Retina (tissue), 1 donor: Measurements from ENCODE around the gene ANKRD53.
"Not testable (repeated sequence)": the region's sequence is repeated elsewhere in the genome, so short reads cannot be mapped to it uniquely, and the experiment has no call there.

Source experiments
- DNase-seq: peaks from one replicate; pipeline ENCODE4 v3.0.0-alpha.2; 2016

ANKRD53 gene

GRCh38 chr2:71019989-71020388, 41.6 kb downstream of the ANKRD53 start:
- not testable (repeated sequence) for DNase-seq

- DNase-seq = not testable (repeated sequence)
Observed at GRCh38 chr2:71021394-71021793, 43.0 kb downstream of the ANKRD53 start.

DNA sequence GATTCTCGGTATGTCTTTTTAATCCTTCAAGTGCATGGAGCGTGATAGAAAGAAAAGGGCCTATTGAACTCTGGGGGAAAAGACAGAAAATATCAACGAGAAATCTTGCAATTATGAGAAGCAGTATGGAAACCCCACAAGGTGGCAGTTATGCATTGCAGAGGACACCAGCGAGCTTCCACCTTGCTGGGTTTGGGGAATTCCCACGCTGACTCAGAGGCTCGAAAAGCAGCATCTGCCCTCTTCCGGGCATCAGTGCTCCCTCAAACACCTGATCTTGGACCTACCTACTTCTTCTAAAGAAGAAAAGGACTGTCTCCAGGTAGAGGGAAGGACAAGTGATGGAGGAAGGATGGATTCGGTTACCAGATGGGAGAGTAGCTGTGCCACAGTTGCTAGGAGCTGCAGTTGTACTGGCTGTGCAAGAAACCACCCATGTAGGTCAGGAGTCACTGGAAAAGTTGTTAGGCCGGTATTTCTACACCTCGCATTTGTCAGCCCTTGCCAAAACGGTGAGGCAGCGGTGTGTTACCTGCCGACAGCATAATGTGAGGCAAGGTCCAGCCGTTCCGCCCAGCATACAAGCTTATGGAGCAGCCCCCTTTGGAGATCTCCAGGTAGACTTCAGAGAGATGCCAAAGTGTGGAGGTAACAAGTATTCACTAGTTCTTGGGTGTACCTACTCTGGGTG, 45.3 kb downstream of the ANKRD53 start:
- DNase-seq = not testable (repeated sequence)
